ENCODE measurements around the gene BAIAP2.

Gene BAIAP2

GRCh38 chr17:80998118-80998747 is 36.7 kb upstream of the BAIAP2 start:
- H3K27ac ChIP-seq = no peak overlapping the region

GRCh38 chr17:80998748-80999535 is 36.0 kb upstream of the BAIAP2 start:
- TF ChIP-seq CTCF (conservative IDR thresholded peaks at IDR 0.05) = no peak
- no peak overlapping the region for H3K27ac ChIP-seq

More at GRCh38 chr17:80998118-80998747, 36.7 kb upstream of the BAIAP2 start:
- no peak for TF ChIP-seq CTCF (conservative IDR thresholded peaks at IDR 0.05)

- TF ChIP-seq CTCF (conservative IDR thresholded peaks at IDR 0.05) = no peak
- no peak overlapping the region for H3K27ac ChIP-seq
These were observed 35.2 kb upstream of the BAIAP2 start for GRCh38 chr17:80999536-81000333.

- no peak overlapping the region for H3K27ac ChIP-seq
- no peak for TF ChIP-seq CTCF (conservative IDR thresholded peaks at IDR 0.05)
These were observed 34.7 kb upstream of the BAIAP2 start for GRCh38 chr17:81000334-81000630.

GRCh38 chr17:81000631-81001357 is 34.2 kb upstream of the BAIAP2 start:
- no peak for TF ChIP-seq CTCF (conservative IDR thresholded peaks at IDR 0.05)
- no peak overlapping the region for H3K27ac ChIP-seq

GRCh38 chr17:81002013-81002384 is 33.0 kb upstream of the BAIAP2 start:
- TF ChIP-seq CTCF (conservative IDR thresholded peaks at IDR 0.05) = no peak
- no peak overlapping the region for H3K27ac ChIP-seq
